HepG2 (cell line): ENCODE measurements around the gene PIP4K2B. TPM values are rescaled to one million over a fixed set of nuclear protein-coding genes. Genes with fewer than 3 reads are reported as not detected.
A peak's percentile ranks its signal among the peaks of the same experiment; 100 is the strongest.

Experiments used
- ADNP ChIP-seq: sonication (generic); formaldehyde crosslinking; IDR thresholded peaks from 2 replicates; pipeline ENCODE4 v1.4.0; 2020; ENCODE audit warnings: missing genetic modification reagents
- CENPT ChIP-seq: sonication (generic); formaldehyde crosslinking; IDR thresholded peaks from 2 replicates; pipeline ENCODE4 v1.8.0; 2022; ENCODE audit warnings: low read depth, mild to moderate bottlenecking, moderate library complexity, missing genetic modification reagents
- DNMT3B ChIP-seq: conservative IDR thresholded peaks from 2 replicates; pipeline ENCODE4 v1.6.1; 2016; ENCODE audit warnings: missing biosample characterization, control low read depth
- DRAP1 ChIP-seq: IDR thresholded peaks from 2 replicates; pipeline ENCODE4 v1.6.1; 2016; ENCODE audit warnings: missing genetic modification reagents, missing compliant biosample characterization
- EHMT2 ChIP-seq: fragments of 200-600 bp; sonication (generic); IDR thresholded peaks from 2 replicates; pipeline ENCODE4 v1.7.0; 2017; ENCODE audit warnings: antibody characterized with exemption, low read depth, low read length, borderline replicate concordance
- FOXA3 ChIP-seq: IDR thresholded peaks from 2 replicates; pipeline ENCODE4 v1.6.1; 2016; ENCODE audit warnings: missing genetic modification reagents, missing compliant biosample characterization
- FOXC1 ChIP-seq: sonication (generic); formaldehyde crosslinking; IDR thresholded peaks from 2 replicates; pipeline ENCODE4 v1.8.0; 2022; ENCODE audit warnings: mild to moderate bottlenecking, missing genetic modification reagents, borderline replicate concordance
- HNRNPLL ChIP-seq: fragments of 200-400 bp; formaldehyde crosslinking; IDR thresholded peaks from 2 replicates; pipeline ENCODE4 v1.6.1; 2017; ENCODE audit warnings: mild to moderate bottlenecking, low read depth, low read length; ENCODE audit not compliant: poor library complexity, severe bottlenecking
- MED1 ChIP-seq: sonication (generic); formaldehyde crosslinking; IDR thresholded peaks from 2 replicates; pipeline ENCODE4 v1.4.0; 2020; ENCODE audit warnings: missing genetic modification reagents
- MYC ChIP-seq: sonication (generic); formaldehyde crosslinking; IDR thresholded peaks from 2 replicates; pipeline ENCODE4 v1.9.0; 2021; ENCODE audit warnings: missing genetic modification reagents, borderline replicate concordance
- NR2F2 ChIP-seq: IDR thresholded peaks from 2 replicates; pipeline ENCODE4 v1.6.1; 2012; ENCODE audit warnings: low read depth, inconsistent platforms, borderline replicate concordance
- PRDM15 ChIP-seq: sonication (generic); formaldehyde crosslinking; IDR thresholded peaks from 2 replicates; pipeline ENCODE4 v1.4.0; 2020; ENCODE audit warnings: missing genetic modification reagents
- RFX3 ChIP-seq: IDR thresholded peaks from 2 replicates; pipeline ENCODE4 v1.6.1; 2016; ENCODE audit warnings: missing biosample characterization, missing genetic modification reagents
- SIN3B ChIP-seq: fragments of 150-350 bp; IDR thresholded peaks from 2 replicates; pipeline ENCODE4 v1.6.1; 2014; ENCODE audit warnings: low read length
- TBL1XR1 ChIP-seq: fragments of 150-350 bp; IDR thresholded peaks from 2 replicates; pipeline ENCODE4 v1.6.1; 2014; ENCODE audit warnings: borderline replicate concordance, low read length; ENCODE audit not compliant: partially characterized antibody
- ZNF224 ChIP-seq: sonication (generic); formaldehyde crosslinking; IDR thresholded peaks from 2 replicates; pipeline ENCODE4 v1.5.0; 2020; ENCODE audit warnings: mild to moderate bottlenecking, missing genetic modification reagents
- ZNF317 ChIP-seq: sonication (generic); formaldehyde crosslinking; IDR thresholded peaks from 2 replicates; pipeline ENCODE4 v1.5.0; 2020; ENCODE audit warnings: mild to moderate bottlenecking, missing genetic modification reagents
- ZNF350 ChIP-seq: sonication (generic); formaldehyde crosslinking; IDR thresholded peaks from 2 replicates; pipeline ENCODE4 v1.4.0; 2020; ENCODE audit warnings: mild to moderate bottlenecking, low read depth, missing genetic modification reagents, borderline replicate concordance
- ZNF546 ChIP-seq: sonication (generic); formaldehyde crosslinking; conservative IDR thresholded peaks from 2 replicates; pipeline ENCODE4 v1.8.1; 2023; ENCODE audit warnings: mild to moderate bottlenecking, missing genetic modification reagents
- ZNF740 ChIP-seq: sonication (generic); formaldehyde crosslinking; IDR thresholded peaks from 2 replicates; pipeline ENCODE4 v1.4.0; 2020; ENCODE audit warnings: missing genetic modification reagents
- ZNF782 ChIP-seq: sonication (generic); formaldehyde crosslinking; IDR thresholded peaks from 2 replicates; pipeline ENCODE4 v1.4.0; 2020; ENCODE audit warnings: missing genetic modification reagents, mild to moderate bottlenecking, borderline replicate concordance
- ZSCAN12 ChIP-seq: sonication (generic); formaldehyde crosslinking; IDR thresholded peaks from 2 replicates; pipeline ENCODE4 v1.9.0; 2021; ENCODE audit warnings: mild to moderate bottlenecking, missing genetic modification reagents
- ZXDC ChIP-seq: sonication (generic); formaldehyde crosslinking; IDR thresholded peaks from 2 replicates; pipeline ENCODE4 v1.5.0; 2020; ENCODE audit warnings: mild to moderate bottlenecking, missing genetic modification reagents
- polyA plus RNA-seq, 8 experiments: library from polyadenylated mRNA; depleted of rRNA in 3 of 8; stranded (reverse) in 7 of 8; unstranded in 1 of 8; fragments of >200 nt; fragmentation: Illumina TruSeq in 4 of 8; extraction: Trizol in 4 of 8; gene quantifications; 2 replicates each; pipeline versions ENCODE4 v1.2.1 to v1.2.3, GENCODE V29; 2011 to 2016; ENCODE audit warnings: low read depth in 4 of 8, missing spikeins in 1 of 8, mixed read lengths in 1 of 8; ENCODE audit not compliant: insufficient read depth in 1 of 8
- total RNA-seq, 5 experiments: library from RNA; depleted of rRNA; stranded (reverse); fragments of >200 nt; fragmentation: Illumina TruSeq; extraction: Trizol; gene quantifications; 2 replicates each; pipeline ENCODE4 v1.2.3, GENCODE V29; 2016; ENCODE audit warnings: low read depth in 1 of 5

Gene PIP4K2B
- total and polyA plus RNA-seq, 2 of the 13 experiments (the other 11 are each of a cell fraction or from before 2014, with no cell fraction given), result 20.4 to 54.0 TPM

- TF ChIP-seq FOXC1 (CRISPR knock-in tag), result no peak
- TF ChIP-seq ZNF350 (CRISPR knock-in tag), result peak; percentile 23; the same call in 1 of the 2 replicates
- no peak for TF ChIP-seq ZNF317
- no peak for TF ChIP-seq ADNP (CRISPR knock-in tag)
- no peak for TF ChIP-seq PRDM15 (CRISPR knock-in tag)
- TF ChIP-seq ZNF546, result no peak
- TF ChIP-seq RFX3, result peak; percentile 94
- peak; percentile 68; the same call in 1 of the 2 replicates for TF ChIP-seq ZNF740
- no peak for TF ChIP-seq ZXDC (CRISPR knock-in tag)
- TF ChIP-seq ZNF782 (CRISPR knock-in tag), result no peak
- TF ChIP-seq MED1 (CRISPR knock-in tag), result peak; percentile 82
- TF ChIP-seq FOXA3 (CRISPR knock-in tag), result peak; percentile 74
- TF ChIP-seq NR2F2, result peak; percentile 77; the same call in 1 of the 2 replicates
- peak; percentile 84 for TF ChIP-seq TBL1XR1
- TF ChIP-seq MYC (CRISPR knock-in tag), result peak; percentile 65; the same call in 1 of the 2 replicates
- TF ChIP-seq HNRNPLL, result no peak
- no peak for TF ChIP-seq ZSCAN12 (CRISPR knock-in tag)
- no peak; the same call in 1 of the 2 replicates for TF ChIP-seq ZNF224 (CRISPR knock-in tag)
- peak; percentile 66 for TF ChIP-seq DRAP1 (CRISPR knock-in tag)
- TF ChIP-seq EHMT2, result no peak
- 0 out of 2 replicates have a peak, but pooled peaks have one; percentile 63 for TF ChIP-seq CENPT (CRISPR knock-in tag)
- no peak for TF ChIP-seq SIN3B
- TF ChIP-seq DNMT3B, result no peak
Observed at GRCh38 chr17:38746004-38746848, 53.1 kb downstream of the PIP4K2B start (continued).
